Measurements from ENCODE around the gene TOP2A. TPM values are rescaled to one million over a fixed set of nuclear protein-coding genes. Genes with fewer than 3 reads are reported as not detected.

TOP2A gene
- total RNA-seq, 3 donors from 2014 or later (not counting 1 experiment from before 2014, with no cell fraction given), result 2.0 to 6.4 (median 4.6) TPM

DNA sequence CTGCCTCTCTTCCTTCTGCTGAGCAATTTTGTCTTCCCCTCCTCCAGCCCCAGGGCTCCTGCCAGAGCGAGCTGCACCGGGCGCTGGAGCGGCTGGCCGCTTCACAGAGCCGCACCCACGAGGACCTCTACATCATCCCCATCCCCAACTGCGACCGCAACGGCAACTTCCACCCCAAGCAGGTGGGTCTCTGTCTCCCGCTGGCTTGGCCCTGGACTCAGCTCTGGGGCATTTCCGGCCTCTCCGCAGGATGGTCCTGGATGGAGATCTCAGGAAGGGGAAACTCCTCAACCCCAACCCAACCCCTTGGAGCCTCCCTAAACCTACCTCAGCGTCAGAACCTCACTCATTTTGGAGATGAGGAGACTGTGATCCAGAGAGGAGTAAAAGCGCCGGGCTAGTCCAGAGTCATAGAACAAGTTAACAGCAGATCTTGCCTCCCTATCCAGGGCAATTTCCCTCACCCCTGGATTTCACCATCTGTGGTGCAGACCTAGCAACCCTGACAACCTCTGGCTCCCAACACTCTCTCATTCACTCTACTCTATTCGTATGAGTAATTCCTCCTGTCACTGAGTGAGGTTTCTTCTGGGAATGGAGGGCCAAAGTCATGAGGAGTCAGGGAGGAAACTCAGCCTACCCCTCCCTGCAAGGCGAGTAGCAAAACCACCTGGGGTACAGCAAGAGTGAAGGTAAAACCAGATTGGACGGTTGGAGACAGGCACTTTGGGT lies 36.4 kb upstream of the TOP2A start:
- no peak for ATAC-seq
- Mint-ChIP-seq H3K36me3 (no peaks in the 10 kb centered on the region), H3K27me3 (ENCODE audit: low read depth in 2 of 2) (peaks cover 0 to 2% of the 10 kb centered on the region in 2 donors), H3K27ac (no peak overlapping the region), H3K4me3 (no peak overlapping the region), H3K4me1 (no peaks in the 10 kb centered on the region), H3K9me3 (no peaks in the 10 kb centered on the region)
- TF ChIP-seq, protein P1, sequence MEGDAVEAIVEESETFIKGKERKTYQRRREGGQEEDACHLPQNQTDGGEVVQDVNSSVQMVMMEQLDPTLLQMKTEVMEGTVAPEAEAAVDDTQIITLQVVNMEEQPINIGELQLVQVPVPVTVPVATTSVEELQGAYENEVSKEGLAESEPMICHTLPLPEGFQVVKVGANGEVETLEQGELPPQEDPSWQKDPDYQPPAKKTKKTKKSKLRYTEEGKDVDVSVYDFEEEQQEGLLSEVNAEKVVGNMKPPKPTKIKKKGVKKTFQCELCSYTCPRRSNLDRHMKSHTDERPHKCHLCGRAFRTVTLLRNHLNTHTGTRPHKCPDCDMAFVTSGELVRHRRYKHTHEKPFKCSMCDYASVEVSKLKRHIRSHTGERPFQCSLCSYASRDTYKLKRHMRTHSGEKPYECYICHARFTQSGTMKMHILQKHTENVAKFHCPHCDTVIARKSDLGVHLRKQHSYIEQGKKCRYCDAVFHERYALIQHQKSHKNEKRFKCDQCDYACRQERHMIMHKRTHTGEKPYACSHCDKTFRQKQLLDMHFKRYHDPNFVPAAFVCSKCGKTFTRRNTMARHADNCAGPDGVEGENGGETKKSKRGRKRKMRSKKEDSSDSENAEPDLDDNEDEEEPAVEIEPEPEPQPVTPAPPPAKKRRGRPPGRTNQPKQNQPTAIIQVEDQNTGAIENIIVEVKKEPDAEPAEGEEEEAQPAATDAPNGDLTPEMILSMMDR (IDR thresholded peaks at IDR 0.05), result no peak
- H3K36me3 ChIP-seq (ENCODE audit: control insufficient read depth, insufficient read depth, low read length), result peaks cover 8% of the 10 kb centered on the region
- no peak for DNase-seq
- no peak overlapping the region for H3K4me3 ChIP-seq (ENCODE audit: low read length)
- H3K9me3 ChIP-seq (ENCODE audit: control insufficient read depth, insufficient read depth, low read length), result no peaks in the 10 kb centered on the region
- no peaks in the 10 kb centered on the region for H3K27me3 ChIP-seq (ENCODE audit: control insufficient read depth, insufficient read depth, low read length)
- H3K4me1 ChIP-seq (ENCODE audit: control insufficient read depth, insufficient read depth, low read length), result no peaks in the 10 kb centered on the region
- intact Hi-C loops (cut with micrococcal nuclease), result no loop called here
- no peak overlapping the region for H3K27ac ChIP-seq (ENCODE audit: low read length)
- WGBS (ENCODE audit: insufficient coverage), result 92% methylated on average over 19 of the region's 19 CpGs

DNA sequence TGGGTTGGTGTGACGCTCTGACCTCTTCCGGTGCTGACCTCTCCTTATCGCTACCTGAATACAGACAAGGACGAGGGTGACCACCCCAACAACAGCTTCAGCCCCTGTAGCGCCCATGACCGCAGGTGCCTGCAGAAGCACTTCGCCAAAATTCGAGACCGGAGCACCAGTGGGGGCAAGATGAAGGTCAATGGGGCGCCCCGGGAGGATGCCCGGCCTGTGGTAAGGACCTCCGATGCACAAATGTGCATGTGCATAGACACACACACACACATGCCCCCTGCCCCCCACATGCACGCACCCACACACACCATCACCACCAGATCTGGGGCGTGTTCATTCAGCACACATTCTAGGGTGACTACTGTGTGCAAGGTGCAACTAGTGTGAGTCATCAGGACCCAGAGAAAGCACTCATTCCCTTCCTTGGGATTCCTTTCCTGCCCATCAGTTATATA lies 35.3 kb upstream of the TOP2A start:
- intact Hi-C loops (cut with micrococcal nuclease), result no loop called here
- TF ChIP-seq, protein P1 (IDR thresholded peaks at IDR 0.05), result no peak

DNA sequence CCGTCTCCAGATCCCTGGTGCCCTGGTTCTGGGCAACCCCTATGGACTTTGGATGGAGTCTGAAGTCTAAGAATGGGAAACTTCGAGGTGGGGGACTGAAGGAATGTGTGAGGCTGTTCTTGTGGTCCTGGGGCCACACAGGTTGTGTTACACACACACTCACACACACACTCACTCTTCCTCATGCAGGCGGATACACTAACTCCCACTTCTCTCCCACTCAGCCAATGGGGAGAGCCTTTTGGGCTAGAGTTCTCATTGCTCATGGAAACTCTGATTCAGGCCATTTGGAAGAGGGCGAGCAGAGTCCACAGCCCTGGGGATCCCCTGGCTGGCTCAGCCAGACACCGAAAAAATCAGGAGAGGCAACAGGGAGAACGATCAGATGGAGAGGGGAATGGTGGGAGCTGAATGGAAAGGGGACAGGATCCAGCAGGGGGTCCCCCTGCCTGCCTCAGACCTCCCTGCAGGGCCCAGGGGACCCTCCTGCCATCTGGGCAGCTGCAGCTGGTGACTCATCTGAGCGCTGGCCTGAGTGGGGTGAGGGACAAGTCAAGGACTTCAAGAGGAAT lies 34.6 kb upstream of the TOP2A start:
- 91% methylated on average over 6 of the region's 7 CpGs for WGBS (ENCODE audit: insufficient coverage)
- peaks cover 8% of the 10 kb centered on the region for H3K36me3 ChIP-seq (ENCODE audit: control insufficient read depth, insufficient read depth, low read length)
- no peak overlapping the region for H3K27ac ChIP-seq (ENCODE audit: low read length)
- TF ChIP-seq, protein P1 (IDR thresholded peaks at IDR 0.05), result no peak
- Mint-ChIP-seq H3K27me3 (ENCODE audit: low read depth in 2 of 2) (peaks cover 0 to 8% of the 10 kb centered on the region in 2 donors), H3K4me3 (no peak overlapping the region), H3K9me3 (no peaks in the 10 kb centered on the region), H3K36me3 (no peaks in the 10 kb centered on the region), H3K4me1 (peaks cover 11 to 16% of the 10 kb centered on the region in 2 donors), H3K27ac (no peak overlapping the region)
- intact Hi-C loops (cut with micrococcal nuclease), result no loop called here
- H3K9me3 ChIP-seq (ENCODE audit: control insufficient read depth, insufficient read depth, low read length), result no peaks in the 10 kb centered on the region
- ATAC-seq (no peak), DNase-seq (no peak)
- H3K4me3 ChIP-seq (ENCODE audit: low read length), result no peak overlapping the region
- peaks cover 14% of the 10 kb centered on the region for H3K4me1 ChIP-seq (ENCODE audit: control insufficient read depth, insufficient read depth, low read length)
- H3K27me3 ChIP-seq (ENCODE audit: control insufficient read depth, insufficient read depth, low read length), result no peaks in the 10 kb centered on the region

More for the DNA sequence above, 35.3 kb upstream of the TOP2A start:
- no peaks in the 10 kb centered on the region for H3K36me3 Mint-ChIP-seq
- no peaks in the 10 kb centered on the region for H3K27me3 ChIP-seq (ENCODE audit: control insufficient read depth, insufficient read depth, low read length)
- DNase-seq, result no peak
- peaks cover 8% of the 10 kb centered on the region for H3K36me3 ChIP-seq (ENCODE audit: control insufficient read depth, insufficient read depth, low read length)
- no peak overlapping the region for H3K4me3 Mint-ChIP-seq
- peaks cover 8% of the 10 kb centered on the region for H3K4me1 ChIP-seq (ENCODE audit: control insufficient read depth, insufficient read depth, low read length)
- peaks cover 0 to 8% of the 10 kb centered on the region in 2 donors for H3K27me3 Mint-ChIP-seq (ENCODE audit: low read depth in 2 of 2)
- no peak for ATAC-seq
- 93% methylated on average over 15 of the region's 15 CpGs for WGBS (ENCODE audit: insufficient coverage)
- H3K27ac ChIP-seq (ENCODE audit: low read length), result no peak overlapping the region
- no peak overlapping the region for H3K4me3 ChIP-seq (ENCODE audit: low read length)
- H3K4me1 Mint-ChIP-seq, result peaks cover 9% of the 10 kb centered on the region in 2 donors
- H3K27ac Mint-ChIP-seq, result no peak overlapping the region
- no peaks in the 10 kb centered on the region for H3K9me3 Mint-ChIP-seq
- H3K9me3 ChIP-seq (ENCODE audit: control insufficient read depth, insufficient read depth, low read length), result no peaks in the 10 kb centered on the region

Data from natural killer cell (primary cell).